Lower leg skin (tissue), 4 donors: Measurements from ENCODE around the gene SLC39A11. TPM values are rescaled to one million over a fixed set of nuclear protein-coding genes. Genes with fewer than 3 reads are reported as not detected.
"Not testable (repeated sequence)": the region's sequence is repeated elsewhere in the genome, so short reads cannot be mapped to it uniquely, and the experiment has no call there.

Experiments
- DNase-seq, 2 donors: peaks; one replicate each; pipeline ENCODE4 v3.0.0-alpha.2; 2019; ENCODE audit warnings: low spot score in 2 of 2
- H3K4me3 ChIP-seq: fragments of 200-600 bp; sonication (generic); 2 replicates; pipeline ENCODE4 v1.5.1; 2017; ENCODE audit warnings: mild to moderate bottlenecking, low read depth; ENCODE audit not compliant: poor library complexity, severe bottlenecking
- POLR2A ChIP-seq, 2 donors: fragments of 450-650 bp; IDR thresholded peaks; one replicate each; pipeline ENCODE4 v1.6.1; 2016 to 2017; ENCODE audit warnings: antibody characterized with exemption in 2 of 2, mild to moderate bottlenecking in 1 of 2, moderate library complexity in 1 of 2
- WGBS, 2 donors: methylation state at CpG; one replicate each; pipeline ENCODE4 v1.1.5; 2018; 5-methylcytosine and 5-hydroxymethylcytosine counted together
- intact Hi-C: fragments of 100-400 bp; cut with DNase I; formaldehyde crosslinking; loops from one replicate; pipeline ENCODE4 v1.15.0; 2023; ENCODE audit warnings: low total_unique reads
- total RNA-seq, 4 donors: library from RNA; depleted of rRNA; stranded (reverse); fragments of >200 nt; gene quantifications; one replicate each; pipeline ENCODE4 v1.1.0, GENCODE V29; 2016
- TF ChIP-seq, protein P1 (sequence below), 3 donors: fragments of 450-650 bp; IDR thresholded peaks; one replicate each; pipeline ENCODE4 v1.5.1; 2016; ENCODE audit warnings: antibody characterized with exemption in 3 of 3, mild to moderate bottlenecking in 3 of 3, moderate library complexity in 2 of 3

SLC39A11 gene
- total RNA-seq, 4 donors from 2014 or later = 41.6 to 59.0 (median 47.1) TPM

DNA sequence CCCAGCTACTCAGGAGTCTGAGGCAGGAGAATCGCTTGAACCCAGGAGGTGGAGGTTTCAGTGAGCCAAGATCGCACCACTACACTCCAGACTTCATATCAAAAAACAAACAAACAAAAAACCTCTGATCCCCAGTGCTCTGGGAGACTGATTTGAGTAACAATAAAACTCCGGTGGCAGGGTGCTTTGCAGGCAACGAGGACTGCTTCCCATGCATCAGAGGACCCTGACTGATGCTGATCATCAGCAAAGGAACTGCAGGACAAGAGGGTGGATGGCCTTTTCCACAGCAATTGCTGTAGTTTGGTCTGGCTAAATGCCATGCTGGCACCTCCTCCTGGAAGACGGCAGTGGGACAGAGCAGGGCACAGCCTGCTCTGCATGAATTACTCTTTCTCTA lies 6.4 kb upstream of the SLC39A11 start:
- intact Hi-C loops = no loop called here
- no peak overlapping the region for H3K4me3 ChIP-seq
- TF ChIP-seq POLR2A (IDR thresholded peaks at IDR 0.05) = no peak
- TF ChIP-seq, protein P1, sequence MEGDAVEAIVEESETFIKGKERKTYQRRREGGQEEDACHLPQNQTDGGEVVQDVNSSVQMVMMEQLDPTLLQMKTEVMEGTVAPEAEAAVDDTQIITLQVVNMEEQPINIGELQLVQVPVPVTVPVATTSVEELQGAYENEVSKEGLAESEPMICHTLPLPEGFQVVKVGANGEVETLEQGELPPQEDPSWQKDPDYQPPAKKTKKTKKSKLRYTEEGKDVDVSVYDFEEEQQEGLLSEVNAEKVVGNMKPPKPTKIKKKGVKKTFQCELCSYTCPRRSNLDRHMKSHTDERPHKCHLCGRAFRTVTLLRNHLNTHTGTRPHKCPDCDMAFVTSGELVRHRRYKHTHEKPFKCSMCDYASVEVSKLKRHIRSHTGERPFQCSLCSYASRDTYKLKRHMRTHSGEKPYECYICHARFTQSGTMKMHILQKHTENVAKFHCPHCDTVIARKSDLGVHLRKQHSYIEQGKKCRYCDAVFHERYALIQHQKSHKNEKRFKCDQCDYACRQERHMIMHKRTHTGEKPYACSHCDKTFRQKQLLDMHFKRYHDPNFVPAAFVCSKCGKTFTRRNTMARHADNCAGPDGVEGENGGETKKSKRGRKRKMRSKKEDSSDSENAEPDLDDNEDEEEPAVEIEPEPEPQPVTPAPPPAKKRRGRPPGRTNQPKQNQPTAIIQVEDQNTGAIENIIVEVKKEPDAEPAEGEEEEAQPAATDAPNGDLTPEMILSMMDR (IDR thresholded peaks at IDR 0.05) = no peak
- 72 to 78% methylated on average over 5 of the region's 5 CpGs for WGBS, 2 donors
- DNase-seq = peak in 1 of 2 donors; percentile 18

GRCh38 chr17:73097973-73098765 lies 5.7 kb upstream of the SLC39A11 start:
- intact Hi-C loops, H3K4me3 ChIP-seq: not testable (repeated sequence)
- 54 to 58% methylated on average over 8 of the region's 8 CpGs for WGBS, 2 donors
- peak in 1 of 2 donors; percentile 65 for DNase-seq

GRCh38 chr17:73096866-73097265 lies 4.4 kb upstream of the SLC39A11 start:
- H3K4me3 ChIP-seq = no peak overlapping the region
- 56 to 64% methylated on average over 6 of the region's 6 CpGs for WGBS, 2 donors
- TF ChIP-seq POLR2A (IDR thresholded peaks at IDR 0.05) = no peak
- TF ChIP-seq, protein P1 (IDR thresholded peaks at IDR 0.05) = no peak
- intact Hi-C loops = no loop called here
- peak in 1 of 2 donors; percentile 81 for DNase-seq

- TF ChIP-seq, protein P1 (IDR thresholded peaks at IDR 0.05) = no peak
- no peak for TF ChIP-seq POLR2A (IDR thresholded peaks at IDR 0.05)
- WGBS, 2 donors = 88 to 91% methylated on average over 6 of the region's 6 CpGs
- intact Hi-C loops = no loop called here
- H3K4me3 ChIP-seq = no peak overlapping the region
- DNase-seq = no peak
Measured at GRCh38 chr17:73096211-73096610, 3.7 kb upstream of the SLC39A11 start.

DNA sequence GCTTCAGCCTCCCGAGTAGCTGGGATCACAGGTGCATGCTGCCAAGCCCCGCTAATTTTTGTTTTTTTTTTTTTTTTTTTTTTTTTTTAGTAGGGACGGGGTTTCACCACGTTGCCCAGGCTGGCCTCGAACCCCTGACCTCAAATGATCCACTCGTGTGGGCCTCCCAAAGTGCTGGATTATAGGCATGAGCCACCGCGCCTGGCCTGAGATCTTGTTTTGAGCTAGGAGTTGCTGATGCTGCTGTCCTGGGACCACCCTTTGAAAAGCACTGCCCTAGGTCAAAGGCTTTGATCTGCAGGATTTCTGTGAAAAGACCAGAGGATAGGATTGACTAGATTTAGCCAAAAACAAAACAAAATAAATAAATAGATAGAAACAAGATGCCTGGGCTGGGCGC lies 798 bp upstream of the SLC39A11 start:
- intact Hi-C loops = no loop called here
- no peak overlapping the region for H3K4me3 ChIP-seq
- WGBS, 2 donors = 54 to 60% methylated on average over 9 of the region's 9 CpGs

More for the DNA sequence above, 798 bp upstream of the SLC39A11 start:
- no peak for TF ChIP-seq POLR2A (IDR thresholded peaks at IDR 0.05)
- TF ChIP-seq, protein P1 (IDR thresholded peaks at IDR 0.05) = no peak
- peak in 1 of 2 donors; percentile 70 for DNase-seq
